IMR-90 (cell line): Measurements from ENCODE around the gene FAM177A1. TPM values are rescaled to one million over a fixed set of nuclear protein-coding genes. Genes with fewer than 3 reads are reported as not detected.

Source experiments
- ATAC-seq: fragments of 200-7000 bp; cut with Tn5 transposase; 2 replicates; pipeline ENCODE4 v1.9.1; 2020; ENCODE audit warnings: low read depth, mild to moderate bottlenecking, moderate library complexity
- BruUV-seq: library from RNA; stranded (reverse); fragments of 400-500 nt; replicated peaks from 2 replicates; lab custom pipeline; 2021; lab: Mats Ljungman, UMichigan
- CTCF ChIA-PET: fragments of 300-600 bp; formaldehyde crosslinking; extraction: SDS; loops from one replicate; lab custom pipeline; 2021; ENCODE audit warnings: antibody characterized with exemption; lab: Yijun Ruan, JAX
- POLR2A ChIA-PET: fragments of 300-600 bp; sonication (Branson Sonifier 250); formaldehyde crosslinking; loops from one replicate; lab custom pipeline; 2022; ENCODE audit warnings: antibody characterized with exemption; ENCODE audit not compliant: unreplicated experiment; lab: Charles Lee
- DNase-seq: peaks from one replicate; pipeline ENCODE4 v3.0.0; 2013
- H2AFZ ChIP-seq: replicated peaks from 2 replicates; pipeline ENCODE3; 2013; ENCODE audit warnings: low read length, mild to moderate bottlenecking; ENCODE audit not compliant: poor library complexity
- H2AK5ac ChIP-seq: 2 replicates; pipeline ENCODE4 v1.6.1; 2013; ENCODE audit warnings: low read depth, low read length, inconsistent platforms
- H2AK9ac ChIP-seq: replicated peaks from 2 replicates; pipeline ENCODE3; 2013; ENCODE audit warnings: mild to moderate bottlenecking, low read depth, low read length, moderate library complexity; ENCODE audit not compliant: poor library complexity
- H2BK120ac ChIP-seq: 2 replicates; pipeline ENCODE4 v1.6.1; 2013; ENCODE audit warnings: low read depth, low read length, inconsistent platforms
- H2BK15ac ChIP-seq: 3 replicates; pipeline ENCODE4 v1.6.1; 2013; ENCODE audit warnings: low read depth, low read length, inconsistent platforms
- H2BK20ac ChIP-seq: 2 replicates; pipeline ENCODE4 v1.6.1; 2013; ENCODE audit warnings: low read depth, mild to moderate bottlenecking, inconsistent platforms, low read length, moderate library complexity
- H2BK5ac ChIP-seq: 2 replicates; pipeline ENCODE4 v1.6.1; 2013; ENCODE audit warnings: mild to moderate bottlenecking, low read depth, low read length, inconsistent platforms; ENCODE audit not compliant: poor library complexity, severe bottlenecking
- H3K14ac ChIP-seq: replicated peaks from 2 replicates; pipeline ENCODE4 v1.6.1; 2013; ENCODE audit warnings: low read depth, low read length, inconsistent platforms
- H3K18ac ChIP-seq: 2 replicates; pipeline ENCODE4 v1.6.1; 2013; ENCODE audit warnings: low read depth, low read length, control low read depth
- H3K23ac ChIP-seq: 2 replicates; pipeline ENCODE4 v1.6.1; 2013; ENCODE audit warnings: low read depth, low read length, inconsistent platforms
- H3K27ac ChIP-seq: 2 replicates; pipeline ENCODE4 v1.5.1; 2013; ENCODE audit warnings: mild to moderate bottlenecking, control low read depth, low read length; ENCODE audit not compliant: insufficient read depth
- H3K27me3 ChIP-seq: 2 replicates; pipeline ENCODE4 v1.6.1; 2013; ENCODE audit warnings: low read length; ENCODE audit not compliant: control insufficient read depth, insufficient read depth
- H3K36me3 ChIP-seq: 2 replicates; pipeline ENCODE4 v1.6.1; 2013; ENCODE audit warnings: low read length, mixed read lengths; ENCODE audit not compliant: control insufficient read depth, insufficient read depth
- H3K4ac ChIP-seq: 2 replicates; pipeline ENCODE4 v1.6.1; 2013; ENCODE audit warnings: low read depth, low read length, inconsistent platforms
- H3K4me1 ChIP-seq: 2 replicates; pipeline ENCODE4 v1.6.1; 2013; ENCODE audit warnings: low read length, mixed read lengths; ENCODE audit not compliant: control insufficient read depth, insufficient read depth
- H3K4me2 ChIP-seq: 2 replicates; pipeline ENCODE4 v1.6.1; 2013; ENCODE audit warnings: low read depth, mild to moderate bottlenecking, control low read depth, low read length, moderate library complexity
- H3K4me3 ChIP-seq: 2 replicates; pipeline ENCODE4 v1.5.1; 2013; ENCODE audit warnings: low read depth, mild to moderate bottlenecking, control low read depth, low read length, moderate library complexity; ENCODE audit not compliant: insufficient read depth
- H3K56ac ChIP-seq: 2 replicates; pipeline ENCODE4 v1.6.1; 2013; ENCODE audit warnings: low read length, inconsistent platforms; ENCODE audit not compliant: insufficient read depth; ENCODE audit errors: extremely low read depth
- H3K79me1 ChIP-seq, 2 experiments: 2 replicates each; pipeline ENCODE4 v1.6.1; 2013; ENCODE audit warnings: low read length in 2 of 2, inconsistent platforms in 1 of 2, low read depth in 1 of 2
- H3K9ac ChIP-seq: 2 replicates; pipeline ENCODE4 v1.6.1; 2013; ENCODE audit warnings: low read depth, low read length, control low read depth
- H3K9me1 ChIP-seq: 2 replicates; pipeline ENCODE4 v1.6.1; 2013; ENCODE audit warnings: low read length, inconsistent platforms; ENCODE audit not compliant: insufficient read depth
- H3K9me3 ChIP-seq: 2 replicates; pipeline ENCODE4 v1.6.1; 2013; ENCODE audit warnings: low read length; ENCODE audit not compliant: control insufficient read depth, insufficient read depth
- H4K20me1 ChIP-seq: 2 replicates; pipeline ENCODE4 v1.6.1; 2013; ENCODE audit warnings: low read length, inconsistent platforms; ENCODE audit not compliant: insufficient read depth
- H4K5ac ChIP-seq: 2 replicates; pipeline ENCODE4 v1.6.1; 2013; ENCODE audit warnings: mild to moderate bottlenecking, low read depth, low read length, control low read depth
- H4K8ac ChIP-seq, 2 experiments: 2 replicates each; pipeline ENCODE4 v1.6.1; 2013; ENCODE audit warnings: low read depth in 2 of 2, low read length in 2 of 2, control low read depth in 1 of 2, inconsistent platforms in 1 of 2
- H4K91ac ChIP-seq: 2 replicates; pipeline ENCODE4 v1.6.1; 2013; ENCODE audit warnings: low read depth, low read length, inconsistent platforms; ENCODE audit not compliant: insufficient read depth
- CEBPB ChIP-seq: IDR thresholded peaks from 2 replicates; pipeline ENCODE4 v1.6.1; 2012; ENCODE audit warnings: low read depth, low read length, improper control_type of control experiment
- CTCF ChIP-seq: conservative IDR thresholded peaks from 2 replicates; pipeline ENCODE4 v1.5.1; 2012; ENCODE audit warnings: mild to moderate bottlenecking, low read depth, low read length, improper control_type of control experiment
- NFE2L2 ChIP-seq: fragments of 150-350 bp; IDR thresholded peaks from 2 replicates; pipeline ENCODE4 v1.6.1; 2016; ENCODE audit warnings: low read depth, mild to moderate bottlenecking, low read length
- RAD21 ChIP-seq: IDR thresholded peaks from 2 replicates; pipeline ENCODE4 v1.6.1; 2012; ENCODE audit warnings: low read length, improper control_type of control experiment
- RCOR1 ChIP-seq: IDR thresholded peaks from 2 replicates; pipeline ENCODE4 v1.6.1; 2012; ENCODE audit warnings: mild to moderate bottlenecking, low read length, improper control_type of control experiment; ENCODE audit not compliant: insufficient replicate concordance
- WGBS, 2 experiments: methylation state at CpG; one replicate each; pipeline versions ENCODE4 v1.1.5 to v1.1.7; 2013; ENCODE audit warnings: missing lambda C conversion rate in 2 of 2; ENCODE audit not compliant: insufficient read length in 1 of 2; ENCODE audit errors: extremely low coverage in 2 of 2; 5-methylcytosine and 5-hydroxymethylcytosine counted together
- dilution Hi-C: fragments of 300-500 bp; cut with HindIII; formaldehyde crosslinking; loops from one replicate; pipeline ENCODE4 v1.14.3; 2018; ENCODE audit warnings: low sequenced_read_pairs; ENCODE audit not compliant: unreplicated experiment
- in situ Hi-C: fragments of 300-500 bp; cut with MboI; formaldehyde crosslinking; loops from 3 replicates; pipeline ENCODE4 v1.14.3; 2019; ENCODE audit warnings: low sequenced_read_pairs, inconsistent platforms, mixed read lengths
- intact Hi-C: fragments of 100-400 bp; cut with micrococcal nuclease; formaldehyde crosslinking; loops from 2 replicates; pipeline ENCODE4 v1.10.0; 2022
- polyA plus RNA-seq, 3 experiments: library from polyadenylated mRNA; depleted of rRNA; stranded (reverse); fragments of >200 nt; gene quantifications; 2 replicates each; pipeline ENCODE4 v1.2.3, GENCODE V29; 2012; ENCODE audit warnings: low replicate concordance in 1 of 3
- total RNA-seq: library from RNA; depleted of rRNA; stranded (reverse); fragments of >200 nt; gene quantifications from 2 replicates; pipeline ENCODE4 v1.2.3, GENCODE V29; 2012

FAM177A1 gene
- total and polyA plus RNA-seq, 2 of the 4 experiments (the other 2 are of a cell fraction) = 18.5 to 33.4 TPM

GRCh38 chr14:35044939-35045797 is 904 bp upstream of the FAM177A1 start:
- peaks cover 3% of the 10 kb centered on the region; the same call in 1 of the 2 replicates for H3K36me3 ChIP-seq
- no peaks in the 10 kb centered on the region; the same call in 1 of the 2 replicates for H3K9me1 ChIP-seq
- in situ Hi-C loops (no loop called here), intact Hi-C loops (loop anchor here (10.0 kb wide), 1 partner anchor 370 kb away; no protein-coding TSS in a partner anchor), dilution Hi-C loops (no loop called here)
- peak overlapping the region; percentile 95; the same call in 1 of the 2 replicates for H3K27ac ChIP-seq
- no peaks in the 10 kb centered on the region for H3K27me3 ChIP-seq
- peak overlapping the region; percentile 67; the same call in 1 of the 3 replicates for H2BK15ac ChIP-seq
- H2BK120ac ChIP-seq = peak overlapping the region; percentile 58; the same call in 1 of the 2 replicates
- no peak for ATAC-seq
- peak overlapping the region; percentile 87 for H3K56ac ChIP-seq
- H2AFZ ChIP-seq = no peak overlapping the region
- H4K8ac ChIP-seq = peak overlapping the region; percentile 99
- POLR2A ChIA-PET = no interaction called here
- peak overlapping the region; percentile 79 for H3K4me3 ChIP-seq
- BruUV-seq = TSS peak; percentile 88
- H3K4me1 ChIP-seq = no peaks in the 10 kb centered on the region; the same call in 1 of the 2 replicates
- peak overlapping the region; percentile 92; the same call in 1 of the 2 replicates for H4K5ac ChIP-seq
- H3K14ac ChIP-seq = peak overlapping the region; percentile 96
- CTCF ChIA-PET = interaction anchor here (0.7 to 1.5 kb wide), 2 partner anchors 24 to 45 kb away, joined by 3 read pairs; no protein-coding TSS in a partner anchor
- DNase-seq = peak; percentile 62
- peak overlapping the region; percentile 98 for H3K9ac ChIP-seq
- TF ChIP-seq CTCF (no peak), RAD21 (no peak), CEBPB (peak; percentile 94), NFE2L2 (no peak), RCOR1 (no peak)
- H4K20me1 ChIP-seq = no peaks in the 10 kb centered on the region
- no peak overlapping the region for H2AK5ac ChIP-seq
- H3K4ac ChIP-seq = peak overlapping the region; percentile 88; the same call in 1 of the 2 replicates
- H3K4me2 ChIP-seq = peak overlapping the region; percentile 85
- H3K23ac ChIP-seq = peak overlapping the region; percentile 87; the same call in 1 of the 2 replicates
- peak overlapping the region; percentile 85; the same call in 1 of the 2 replicates for H3K18ac ChIP-seq
- 100% methylated on average over 1 of the region's 8 CpGs for WGBS, 2 experiments
- peaks cover 6 to 39% of the 10 kb centered on the region in 2 experiments; a peak in 3 of 4 replicates for H3K79me1 ChIP-seq
- no peak overlapping the region for H2BK20ac ChIP-seq
- H2AK9ac ChIP-seq = no peak overlapping the region
- H3K9me3 ChIP-seq = no peaks in the 10 kb centered on the region
- peak overlapping the region; percentile 87 for H2BK5ac ChIP-seq
- H4K91ac ChIP-seq = peak overlapping the region; percentile 79
